Measurements from ENCODE around the gene CEP128.
A peak's percentile ranks its signal among the peaks of the same experiment; 100 is the strongest.

The CEP128 gene

DNA sequence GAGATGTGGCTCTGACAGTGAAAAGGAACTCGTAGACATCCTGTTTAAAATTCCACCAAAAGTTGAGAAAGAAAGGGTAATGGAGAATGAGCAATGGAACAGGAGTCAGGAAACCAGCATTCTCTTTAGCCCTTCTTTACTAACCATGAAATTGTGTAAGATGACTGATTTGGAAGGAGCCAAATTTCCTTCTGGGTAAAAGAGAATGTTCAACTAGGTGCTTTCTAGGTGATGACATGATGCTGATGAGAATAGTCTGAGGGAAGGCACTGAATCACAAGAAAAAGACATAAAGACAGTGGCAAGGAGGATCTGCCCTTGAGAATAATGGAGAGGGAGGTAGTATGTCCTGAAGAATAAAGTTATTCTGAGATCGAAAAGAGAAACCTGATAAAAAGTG is 16.1 kb upstream of the CEP128 start:
- H3K36me3 ChIP-seq (ENCODE audit: control insufficient read depth in 1 of 2, insufficient read depth in 2 of 2, low read length in 2 of 2) = no peaks in the 10 kb centered on the region
- H2AFZ ChIP-seq (ENCODE audit: insufficient read depth, low read length, poor library complexity) = no peak overlapping the region
- H3K27me3 ChIP-seq (ENCODE audit: insufficient read depth, low read length) = no peaks in the 10 kb centered on the region
- no peak overlapping the region for H3K4ac ChIP-seq (ENCODE audit: low read depth, low read length)
- H3K9me3 ChIP-seq (ENCODE audit: insufficient read depth, low read depth, low read length) = no peaks in the 10 kb centered on the region
- H2BK5ac ChIP-seq (ENCODE audit: low read depth, low read length, poor library complexity) = no peak overlapping the region
- WGBS (ENCODE audit: extremely low coverage, insufficient coverage, insufficient read length) = no CpG with 5 or more reads among the region's 2 CpGs
- H3K23ac ChIP-seq (ENCODE audit: low read length) = no peak overlapping the region
- no peak overlapping the region for H3K14ac ChIP-seq (ENCODE audit: low read length)
- no peak overlapping the region for H2AK5ac ChIP-seq (ENCODE audit: low read length)
- H4K91ac ChIP-seq (ENCODE audit: low read depth, low read length) = no peak overlapping the region
- H3K27ac ChIP-seq (ENCODE audit: low read depth, low read length) = no peak overlapping the region
- H3K18ac ChIP-seq (ENCODE audit: low read length) = no peak overlapping the region
- no peak overlapping the region for H4K12ac ChIP-seq (ENCODE audit: low read depth, low read length)
- no peak overlapping the region for H2BK12ac ChIP-seq (ENCODE audit: low read length)
- peaks cover 2% of the 10 kb centered on the region for H3K79me1 ChIP-seq (ENCODE audit: low read length)
- H2BK120ac ChIP-seq (ENCODE audit: insufficient read depth, low read length, poor library complexity) = no peak overlapping the region
- peaks cover 2% of the 10 kb centered on the region for H3K79me2 ChIP-seq (ENCODE audit: control insufficient read depth, insufficient read depth, low read length, poor library complexity)
- no peak overlapping the region for H3K4me3 ChIP-seq (ENCODE audit: low read depth, low read length)
- no peak for DNase-seq
- H3K4me1 ChIP-seq (ENCODE audit: control insufficient read depth in 1 of 2, insufficient read depth in 2 of 2, low read length in 2 of 2) = peaks cover 0 to 5% of the 10 kb centered on the region in 2 experiments
- H4K8ac ChIP-seq (ENCODE audit: low read depth, low read length) = no peak overlapping the region
- H3K9ac ChIP-seq (ENCODE audit: low read length) = no peak overlapping the region
- H3K4me2 ChIP-seq (ENCODE audit: low read length) = no peak overlapping the region

DNA sequence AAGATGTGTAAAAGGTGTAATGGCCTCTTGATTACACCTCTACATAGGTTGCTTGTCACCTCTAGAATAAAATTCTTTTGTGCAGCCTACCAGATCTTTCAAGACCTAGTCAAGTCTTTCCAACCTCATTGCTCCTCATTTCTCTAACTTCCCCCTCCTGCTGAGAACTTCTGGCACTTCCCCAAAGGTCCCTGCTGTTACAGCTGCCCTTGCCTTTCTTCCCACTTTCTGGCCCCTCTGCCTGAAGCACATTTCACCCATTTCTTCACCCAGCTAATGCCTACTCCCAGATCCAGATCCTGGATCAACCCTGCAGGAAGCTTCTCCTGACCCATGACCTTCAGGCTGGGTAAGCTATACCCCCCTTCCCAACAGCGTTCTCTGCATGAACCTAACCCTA is 15.4 kb upstream of the CEP128 start:
- Histone ChIP-seq H3K4ac (ENCODE audit: low read depth, low read length) (no peak overlapping the region), H3K9ac (ENCODE audit: low read length) (no peak overlapping the region), H3K4me2 (ENCODE audit: low read length) (no peak overlapping the region), H2AK5ac (ENCODE audit: low read length) (no peak overlapping the region), H4K91ac (ENCODE audit: low read depth, low read length) (no peak overlapping the region), H3K4me1 (ENCODE audit: control insufficient read depth in 1 of 2, insufficient read depth in 2 of 2, low read length in 2 of 2) (peaks cover 0 to 5% of the 10 kb centered on the region in 2 experiments), H2BK120ac (ENCODE audit: insufficient read depth, low read length, poor library complexity) (no peak overlapping the region), H3K79me2 (ENCODE audit: control insufficient read depth, insufficient read depth, low read length, poor library complexity) (peaks cover 2% of the 10 kb centered on the region), H2BK5ac (ENCODE audit: low read depth, low read length, poor library complexity) (no peak overlapping the region), H3K36me3 (ENCODE audit: control insufficient read depth in 1 of 2, insufficient read depth in 2 of 2, low read length in 2 of 2) (no peaks in the 10 kb centered on the region), H3K23ac (ENCODE audit: low read length) (no peak overlapping the region), H3K27me3 (ENCODE audit: insufficient read depth, low read length) (no peaks in the 10 kb centered on the region), H3K14ac (ENCODE audit: low read length) (no peak overlapping the region), H3K4me3 (ENCODE audit: low read depth, low read length) (no peak overlapping the region), H4K12ac (ENCODE audit: low read depth, low read length) (no peak overlapping the region), H3K79me1 (ENCODE audit: low read length) (peaks cover 2% of the 10 kb centered on the region), H2AFZ (ENCODE audit: insufficient read depth, low read length, poor library complexity) (no peak overlapping the region), H3K18ac (ENCODE audit: low read length) (no peak overlapping the region), H2BK12ac (ENCODE audit: low read length) (no peak overlapping the region), H3K9me3 (ENCODE audit: insufficient read depth, low read depth, low read length) (no peaks in the 10 kb centered on the region), H4K8ac (ENCODE audit: low read depth, low read length) (no peak overlapping the region), H3K27ac (ENCODE audit: low read depth, low read length) (no peak overlapping the region)
- WGBS (ENCODE audit: extremely low coverage, insufficient coverage, insufficient read length) = no CpG with 5 or more reads among the region's 1 CpG
- no peak for DNase-seq

- Histone ChIP-seq H4K8ac (ENCODE audit: low read depth, low read length) (no peak overlapping the region), H2BK5ac (ENCODE audit: low read depth, low read length, poor library complexity) (no peak overlapping the region), H3K4me1 (ENCODE audit: control insufficient read depth in 1 of 2, insufficient read depth in 2 of 2, low read length in 2 of 2) (peaks cover 0 to 5% of the 10 kb centered on the region in 2 experiments), H3K23ac (ENCODE audit: low read length) (no peak overlapping the region), H3K79me2 (ENCODE audit: control insufficient read depth, insufficient read depth, low read length, poor library complexity) (peaks cover 2% of the 10 kb centered on the region), H2AK5ac (ENCODE audit: low read length) (no peak overlapping the region), H3K9ac (ENCODE audit: low read length) (no peak overlapping the region), H4K12ac (ENCODE audit: low read depth, low read length) (no peak overlapping the region), H2AFZ (ENCODE audit: insufficient read depth, low read length, poor library complexity) (no peak overlapping the region), H3K4ac (ENCODE audit: low read depth, low read length) (no peak overlapping the region), H4K91ac (ENCODE audit: low read depth, low read length) (no peak overlapping the region), H3K27me3 (ENCODE audit: insufficient read depth, low read length) (no peaks in the 10 kb centered on the region), H3K27ac (ENCODE audit: low read depth, low read length) (no peak overlapping the region), H3K36me3 (ENCODE audit: control insufficient read depth in 1 of 2, insufficient read depth in 2 of 2, low read length in 2 of 2) (no peaks in the 10 kb centered on the region), H2BK120ac (ENCODE audit: insufficient read depth, low read length, poor library complexity) (no peak overlapping the region), H3K4me2 (ENCODE audit: low read length) (no peak overlapping the region), H3K18ac (ENCODE audit: low read length) (no peak overlapping the region), H3K4me3 (ENCODE audit: low read depth, low read length) (no peak overlapping the region), H2BK12ac (ENCODE audit: low read length) (no peak overlapping the region), H3K79me1 (ENCODE audit: low read length) (peaks cover 2% of the 10 kb centered on the region), H3K9me3 (ENCODE audit: insufficient read depth, low read depth, low read length) (no peaks in the 10 kb centered on the region), H3K14ac (ENCODE audit: low read length) (no peak overlapping the region)
- WGBS (ENCODE audit: extremely low coverage, insufficient coverage, insufficient read length) = no CpG with 5 or more reads among the region's 2 CpGs
- no peak for DNase-seq
Observed at GRCh38 chr14:80956102-80956501, 14.6 kb upstream of the CEP128 start.

- Histone ChIP-seq H3K27me3 (ENCODE audit: insufficient read depth, low read length) (no peaks in the 10 kb centered on the region), H3K4me3 (ENCODE audit: low read depth, low read length) (peak within 1 kb of the TSS; percentile 63), H2AK5ac (ENCODE audit: low read length) (no peak within 1 kb of the TSS), H2BK5ac (ENCODE audit: low read depth, low read length, poor library complexity) (no peak within 1 kb of the TSS), H2BK120ac (ENCODE audit: insufficient read depth, low read length, poor library complexity) (no peak within 1 kb of the TSS), H3K79me1 (ENCODE audit: low read length) (peaks cover 2% of the 10 kb centered on the region), H3K27ac (ENCODE audit: low read depth, low read length) (no peak within 1 kb of the TSS), H3K9ac (ENCODE audit: low read length) (peak within 1 kb of the TSS; percentile 54), H3K4me1 (ENCODE audit: control insufficient read depth in 1 of 2, insufficient read depth in 2 of 2, low read length in 2 of 2) (peaks cover 0 to 5% of the 10 kb centered on the region in 2 experiments), H3K79me2 (ENCODE audit: control insufficient read depth, insufficient read depth, low read length, poor library complexity) (peaks cover 2% of the 10 kb centered on the region), H3K23ac (ENCODE audit: low read length) (no peak within 1 kb of the TSS), H3K9me3 (ENCODE audit: insufficient read depth, low read depth, low read length) (no peaks in the 10 kb centered on the region), H4K8ac (ENCODE audit: low read depth, low read length) (peak within 1 kb of the TSS; percentile 74), H2BK12ac (ENCODE audit: low read length) (no peak within 1 kb of the TSS), H3K14ac (ENCODE audit: low read length) (peak within 1 kb of the TSS; percentile 39), H4K91ac (ENCODE audit: low read depth, low read length) (peak within 1 kb of the TSS; percentile 4), H3K18ac (ENCODE audit: low read length) (no peak within 1 kb of the TSS), H3K4me2 (ENCODE audit: low read length) (peak within 1 kb of the TSS; percentile 100), H3K36me3 (ENCODE audit: control insufficient read depth in 1 of 2, insufficient read depth in 2 of 2, low read length in 2 of 2) (no peaks in the 10 kb centered on the region), H4K12ac (ENCODE audit: low read depth, low read length) (peak within 1 kb of the TSS; percentile 2), H3K4ac (ENCODE audit: low read depth, low read length) (no peak within 1 kb of the TSS), H2AFZ (ENCODE audit: insufficient read depth, low read length, poor library complexity) (peak within 1 kb of the TSS; percentile 100)
- no CpG with 5 or more reads among the region's 21 CpGs for WGBS (ENCODE audit: extremely low coverage, insufficient coverage, insufficient read length)
- DNase-seq = no peak
Observed at GRCh38 chr14:80955416-80955941, 13.9 kb upstream of the CEP128 start, which contains the start of gene TSHR. TSHR (plus strand) TSS chr14:80955621; CDS start chr14:80955681, 60 bp downstream.
